ENCODE data around the gene C9orf152.

DNA sequence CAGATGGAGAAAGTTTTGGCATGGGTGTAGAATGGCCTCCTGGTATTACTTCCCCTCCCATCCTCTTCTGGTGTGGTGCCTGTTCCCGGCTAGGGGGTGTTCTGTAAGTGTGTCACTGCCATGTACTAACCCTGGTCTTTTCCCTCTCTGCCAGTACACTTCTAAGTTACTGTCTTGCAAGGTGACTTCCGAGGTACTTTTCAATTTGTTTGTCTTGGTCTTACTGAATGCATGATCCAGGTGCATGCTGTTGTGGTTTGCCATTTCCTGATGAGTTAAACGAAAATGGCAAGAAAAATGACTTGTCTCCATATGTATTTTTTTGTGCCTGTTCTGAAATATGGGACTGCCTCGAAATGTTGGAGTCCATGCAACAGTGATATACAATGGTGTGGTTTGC lies 46.0 kb downstream of the C9orf152 start:
- TF ChIP-seq, protein P1, sequence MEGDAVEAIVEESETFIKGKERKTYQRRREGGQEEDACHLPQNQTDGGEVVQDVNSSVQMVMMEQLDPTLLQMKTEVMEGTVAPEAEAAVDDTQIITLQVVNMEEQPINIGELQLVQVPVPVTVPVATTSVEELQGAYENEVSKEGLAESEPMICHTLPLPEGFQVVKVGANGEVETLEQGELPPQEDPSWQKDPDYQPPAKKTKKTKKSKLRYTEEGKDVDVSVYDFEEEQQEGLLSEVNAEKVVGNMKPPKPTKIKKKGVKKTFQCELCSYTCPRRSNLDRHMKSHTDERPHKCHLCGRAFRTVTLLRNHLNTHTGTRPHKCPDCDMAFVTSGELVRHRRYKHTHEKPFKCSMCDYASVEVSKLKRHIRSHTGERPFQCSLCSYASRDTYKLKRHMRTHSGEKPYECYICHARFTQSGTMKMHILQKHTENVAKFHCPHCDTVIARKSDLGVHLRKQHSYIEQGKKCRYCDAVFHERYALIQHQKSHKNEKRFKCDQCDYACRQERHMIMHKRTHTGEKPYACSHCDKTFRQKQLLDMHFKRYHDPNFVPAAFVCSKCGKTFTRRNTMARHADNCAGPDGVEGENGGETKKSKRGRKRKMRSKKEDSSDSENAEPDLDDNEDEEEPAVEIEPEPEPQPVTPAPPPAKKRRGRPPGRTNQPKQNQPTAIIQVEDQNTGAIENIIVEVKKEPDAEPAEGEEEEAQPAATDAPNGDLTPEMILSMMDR (conservative IDR thresholded peaks at IDR 0.05; ENCODE audit: low read depth, low read length): no peak
- TF ChIP-seq EZH2 (IDR thresholded peaks at IDR 0.05; ENCODE audit: low read length, unreplicated experiment): no peak
- no peak for TF ChIP-seq EZH2phosphoT487 (IDR thresholded peaks at IDR 0.05; ENCODE audit: borderline replicate concordance, low read length)
